Heart left ventricle (tissue), 13 donors: ENCODE data around the gene UGT1A1.
"Not testable (repeated sequence)": the region's sequence is repeated elsewhere in the genome, so short reads cannot be mapped to it uniquely, and the experiment has no call there.

Experiments
- CTCF ChIP-seq, 12 donors: fragments of 200-600 bp; sonication (generic) in 4 of 12; IDR thresholded peaks; one replicate each; pipeline versions ENCODE4 v1.5.0 to v1.8.0; 2018 to 2022; ENCODE audit warnings: antibody characterized with exemption in 12 of 12, mild to moderate bottlenecking in 5 of 12
- POLR2A ChIP-seq, 2 donors: fragments of 450-650 bp; IDR thresholded peaks; one replicate each; pipeline ENCODE4 v1.6.1; 2017; ENCODE audit warnings: antibody characterized with exemption in 2 of 2, mild to moderate bottlenecking in 2 of 2, moderate library complexity in 2 of 2
- donor health status: ischemic (EF 13 %, LVEDD 7.1; RV severe dilation, severe dysfunction).
- donor health status: DM: no; HTN: yes; CAD: no.
- donor health status: DM: no; HTN: no; CAD: no.
- donor health status: ischemic (EF 25% LVEDD 6.9; RV normal size, moderate dysfunction).
- donor health status: ischemic (EF 25% LVEDD 5.7; RV mildly dilated, moderate dysfunction).
- donor health status: ischemic (EF 35%, LVEDD 5.7; RV mildly dilated, moderate dysfunction).
- donor health status: nonischemic (EF 11% LVEDD 7.7; RV severe dilation, severe dysfunction).
- donor health status: DM: yes; HTN: yes; CAD: no.
- donor health status: PGD.
- donor health status: ischemic (EF 29% LVEDD 5.4; RV normal size, mild dysfunction).
- donor health status: nonischemic (EF 23%, LVEDD 6.1; RV moderate dilation, normal function).

DNA sequence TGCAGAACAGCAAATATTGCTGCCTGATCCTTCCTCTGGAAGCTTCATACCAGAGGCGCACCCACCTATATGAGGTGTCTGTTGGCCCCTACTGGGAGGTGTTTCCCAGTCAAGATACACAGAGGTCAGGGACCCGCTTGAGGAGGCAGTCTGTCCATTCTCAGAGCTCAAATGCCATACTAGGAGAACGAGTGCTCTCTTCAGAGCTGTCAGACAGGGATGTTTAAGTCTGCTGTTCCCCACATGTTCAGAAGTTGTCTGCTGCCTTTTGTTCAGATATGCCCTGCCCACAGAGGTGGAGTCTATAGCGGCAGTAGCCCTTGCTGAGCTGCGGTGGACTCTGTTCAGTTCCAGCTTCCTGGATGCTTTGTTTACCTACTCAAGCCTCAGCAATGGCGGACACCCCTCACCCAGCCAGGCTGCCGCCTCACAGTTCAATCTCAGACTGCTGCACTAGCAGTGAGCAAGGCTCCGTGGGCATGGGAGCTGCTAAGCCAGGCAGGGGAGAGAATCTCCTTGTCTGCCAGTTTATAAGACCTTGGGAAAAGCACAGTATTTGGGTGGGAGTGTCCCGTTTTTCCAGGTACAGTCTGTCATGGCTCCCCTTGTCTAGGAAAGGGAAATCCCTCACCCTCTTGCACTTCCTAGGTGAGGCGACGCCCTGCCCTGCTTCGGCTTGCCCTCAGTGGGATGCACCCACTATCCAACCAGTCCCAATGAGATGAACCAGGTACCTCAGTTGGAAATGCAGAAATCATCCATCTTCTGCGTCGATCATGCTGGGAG, 23.0 kb upstream of the UGT1A1 start:
- TF ChIP-seq CTCF, POLR2A (IDR thresholded peaks at IDR 0.05): not testable (repeated sequence)
